Lower lobe of right lung (tissue), 2 donors: Measurements from ENCODE around the gene LIMK1. TPM values are rescaled to one million over a fixed set of nuclear protein-coding genes. Genes with fewer than 3 reads are reported as not detected.

ENCODE experiments used
- ATAC-seq, 2 donors: fragments of 200-7000 bp; cut with Tn5 transposase; one replicate each; pipeline ENCODE4 v1.9.1; 2020 to 2022; ENCODE audit warnings: mild to moderate bottlenecking in 2 of 2, moderate library complexity in 2 of 2
- DNase-seq: peaks from one replicate; pipeline ENCODE4 v3.0.0-alpha.2; 2020
- H3K27ac ChIP-seq: fragments of 200-600 bp; one replicate; pipeline ENCODE4 v1.8.0; 2022
- H3K27me3 ChIP-seq: fragments of 200-600 bp; one replicate; pipeline ENCODE4 v1.8.0; 2022; ENCODE audit warnings: low read depth
- H3K36me3 ChIP-seq: fragments of 200-600 bp; one replicate; pipeline ENCODE4 v1.8.0; 2022; ENCODE audit warnings: mild to moderate bottlenecking
- H3K4me1 ChIP-seq: fragments of 200-600 bp; one replicate; pipeline ENCODE4 v1.8.0; 2022
- H3K4me3 ChIP-seq: fragments of 200-600 bp; one replicate; pipeline ENCODE4 v1.8.0; 2022; ENCODE audit warnings: mild to moderate bottlenecking
- H3K9me3 ChIP-seq: fragments of 200-600 bp; one replicate; pipeline ENCODE4 v1.8.0; 2022
- CTCF ChIP-seq: fragments of 200-600 bp; IDR thresholded peaks from one replicate; pipeline ENCODE4 v1.8.0; 2022; ENCODE audit warnings: antibody characterized with exemption, mild to moderate bottlenecking
- intact Hi-C: fragments of 100-400 bp; cut with DNase I; formaldehyde crosslinking; loops from one replicate; pipeline ENCODE4 v1.11.0; 2022
- long read RNA-seq: library from polyadenylated mRNA; unstranded; transcript quantifications from one replicate; pipeline ENCODE4 v2.0.0, GENCODE V29; 2021
- total RNA-seq: library from RNA; stranded (reverse); fragmentation: NEBNext Ultra II Directional; extraction: Animal tissue kit (Norgen Biotek cat#: 25700); gene quantifications from one replicate; pipeline ENCODE4 v1.2.1, GENCODE V29; 2021
- donor health status: DM: no; HTN: yes; CAD: no; lungs with severe emphysema.

LIMK1 gene
- total RNA-seq = 48.6 TPM
- long read RNA-seq, partial matches to known transcripts = 7 of 18 reads
- long read RNA-seq, other reads (novel, unspliced or antisense) = 9 of 18 reads

GRCh38 chr7:74083117-74083876 lies at the start of gene LIMK1:
LIMK1 (plus strand) TSS chr7:74083804; CDS start chr7:74083991, 187 bp downstream.
- Histone ChIP-seq H3K36me3 (peaks cover 4% of the 10 kb centered on the region), H3K4me3 (peak within 1 kb of the TSS; percentile 70), H3K27me3 (no peaks in the 10 kb centered on the region), H3K9me3 (no peaks in the 10 kb centered on the region), H3K4me1 (peaks cover 19% of the 10 kb centered on the region), H3K27ac (peak within 1 kb of the TSS; percentile 41)
- no peak for TF ChIP-seq CTCF
- intact Hi-C loops = no loop called here
- peak; percentile 94 to 96 for ATAC-seq
- DNase-seq = peak; percentile 87

- TF ChIP-seq CTCF = no peak
- H3K4me1 ChIP-seq = peaks cover 26% of the 10 kb centered on the region
- H3K36me3 ChIP-seq = peaks cover 59% of the 10 kb centered on the region
- intact Hi-C loops = no loop called here
- H3K4me3 ChIP-seq = no peak overlapping the region
- ATAC-seq (no peak), DNase-seq (no peak)
- no peaks in the 10 kb centered on the region for H3K9me3 ChIP-seq
- no peaks in the 10 kb centered on the region for H3K27me3 ChIP-seq
- no peak overlapping the region for H3K27ac ChIP-seq
These were observed 46.0 kb upstream of the LIMK1 start for GRCh38 chr7:74037609-74038008.

- intact Hi-C loops = no loop called here
- no peaks in the 10 kb centered on the region for H3K9me3 ChIP-seq
- peaks cover 61% of the 10 kb centered on the region for H3K36me3 ChIP-seq
- H3K4me1 ChIP-seq = peaks cover 18% of the 10 kb centered on the region
- H3K27ac ChIP-seq = no peak overlapping the region
- no peak for ATAC-seq
- no peak for DNase-seq
- TF ChIP-seq CTCF = no peak
- H3K27me3 ChIP-seq = no peaks in the 10 kb centered on the region
- H3K4me3 ChIP-seq = no peak overlapping the region
These were observed 45.2 kb upstream of the LIMK1 start for GRCh38 chr7:74038194-74038961.

- H3K4me3 ChIP-seq = no peak overlapping the region
- no peak for TF ChIP-seq CTCF
- no peak for ATAC-seq
- no peaks in the 10 kb centered on the region for H3K9me3 ChIP-seq
- DNase-seq = no peak
- H3K4me1 ChIP-seq = peaks cover 10% of the 10 kb centered on the region
- intact Hi-C loops = no loop called here
- H3K36me3 ChIP-seq = peaks cover 61% of the 10 kb centered on the region
- H3K27ac ChIP-seq = peak overlapping the region; percentile 18
- H3K27me3 ChIP-seq = no peaks in the 10 kb centered on the region
These were observed 44.3 kb upstream of the LIMK1 start for GRCh38 chr7:74039337-74039736.

GRCh38 chr7:74040101-74040790 lies 43.4 kb upstream of the LIMK1 start:
- Histone ChIP-seq H3K27ac (peak overlapping the region; percentile 18), H3K27me3 (no peaks in the 10 kb centered on the region), H3K4me3 (no peak overlapping the region), H3K36me3 (peaks cover 64% of the 10 kb centered on the region), H3K4me1 (peaks cover 4% of the 10 kb centered on the region), H3K9me3 (no peaks in the 10 kb centered on the region)
- peak in 1 of 2 donors; percentile 12 for ATAC-seq
- no peak for DNase-seq
- intact Hi-C loops = no loop called here
- no peak for TF ChIP-seq CTCF
